Activated T-cell treated with anti-CD3 and anti-CD28 coated beads, Interleukin-2, amount 50 U/mL, for 24 hours (primary cell): ENCODE results near the gene ZC3H10.
"Not testable (repeated sequence)": the region's sequence is repeated elsewhere in the genome, so short reads cannot be mapped to it uniquely, and the experiment has no call there.

Experiments
- DNase-seq: peaks from one replicate; pipeline ENCODE4 v3.0.0-alpha.2; 2020
- H3K27ac Mint-ChIP-seq: 2 replicates; pipeline ENCODE4 v1.8.0; 2020; ENCODE audit warnings: mild to moderate bottlenecking, mixed read lengths
- H3K27me3 Mint-ChIP-seq: 2 replicates; pipeline ENCODE4 v1.8.0; 2020; ENCODE audit warnings: mixed read lengths
- H3K36me3 Mint-ChIP-seq: 2 replicates; pipeline ENCODE4 v1.8.0; 2020; ENCODE audit warnings: low read depth, mixed read lengths
- H3K4me1 Mint-ChIP-seq: 2 replicates; pipeline ENCODE4 v1.8.0; 2020; ENCODE audit warnings: low read depth, mixed read lengths
- H3K4me3 Mint-ChIP-seq: 2 replicates; pipeline ENCODE4 v1.8.0; 2020; ENCODE audit warnings: mild to moderate bottlenecking, moderate library complexity, mixed read lengths
- H3K9me3 Mint-ChIP-seq: 2 replicates; pipeline ENCODE4 v1.8.0; 2020; ENCODE audit warnings: mixed read lengths

Gene ZC3H10

GRCh38 chr12:56117778-56118687 is at the start of gene ZC3H10:
ZC3H10 (plus strand) TSS chr12:56118266; CDS start chr12:56120563, 2,297 bp downstream.
- Mint-ChIP-seq H3K4me1 (peaks cover 43% of the 10 kb centered on the region), H3K27ac (peak within 1 kb of the TSS; percentile 100), H3K9me3 (no peaks in the 10 kb centered on the region), H3K27me3 (no peaks in the 10 kb centered on the region), H3K4me3 (peak within 1 kb of the TSS; percentile 96), H3K36me3 (peaks cover 79% of the 10 kb centered on the region)
- DNase-seq = peak; percentile 97

GRCh38 chr12:56071648-56072047 is 46.4 kb upstream of the ZC3H10 start:
- H3K27ac Mint-ChIP-seq = no peak overlapping the region
- H3K36me3 Mint-ChIP-seq = no peaks in the 10 kb centered on the region
- DNase-seq = no peak
- no peaks in the 10 kb centered on the region for H3K9me3 Mint-ChIP-seq
- no peaks in the 10 kb centered on the region for H3K27me3 Mint-ChIP-seq
- no peak overlapping the region for H3K4me3 Mint-ChIP-seq
- peaks cover 4% of the 10 kb centered on the region for H3K4me1 Mint-ChIP-seq

- no peaks in the 10 kb centered on the region for H3K9me3 Mint-ChIP-seq
- H3K27ac Mint-ChIP-seq = no peak overlapping the region
- H3K36me3 Mint-ChIP-seq = no peaks in the 10 kb centered on the region
- no peak overlapping the region for H3K4me3 Mint-ChIP-seq
- H3K27me3 Mint-ChIP-seq = no peaks in the 10 kb centered on the region
- peaks cover 2% of the 10 kb centered on the region for H3K4me1 Mint-ChIP-seq
- no peak for DNase-seq
These were observed 43.7 kb upstream of the ZC3H10 start for GRCh38 chr12:56074396-56074795.

GRCh38 chr12:56077966-56078365 is 40.1 kb upstream of the ZC3H10 start:
- H3K4me3 Mint-ChIP-seq, H3K27ac Mint-ChIP-seq, H3K36me3 Mint-ChIP-seq, H3K9me3 Mint-ChIP-seq, DNase-seq: not testable (repeated sequence)
- peaks cover 19% of the 10 kb centered on the region for H3K4me1 Mint-ChIP-seq
- peaks cover 13% of the 10 kb centered on the region for H3K27me3 Mint-ChIP-seq

- H3K36me3 Mint-ChIP-seq = no peaks in the 10 kb centered on the region
- peak overlapping the region; percentile 78 for H3K4me3 Mint-ChIP-seq
- DNase-seq = no peak
- H3K9me3 Mint-ChIP-seq = no peaks in the 10 kb centered on the region
- H3K4me1 Mint-ChIP-seq = peaks cover 19% of the 10 kb centered on the region
- H3K27me3 Mint-ChIP-seq = peaks cover 13% of the 10 kb centered on the region
- H3K27ac Mint-ChIP-seq = no peak overlapping the region
These were observed 39.6 kb upstream of the ZC3H10 start for GRCh38 chr12:56078427-56078826.

GRCh38 chr12:56078931-56079722 is 38.9 kb upstream of the ZC3H10 start:
- peak; percentile 73 for DNase-seq
- Mint-ChIP-seq H3K27me3 (peaks cover 13% of the 10 kb centered on the region), H3K4me3 (peak overlapping the region; percentile 78), H3K4me1 (peaks cover 19% of the 10 kb centered on the region), H3K9me3 (no peaks in the 10 kb centered on the region), H3K27ac (no peak overlapping the region), H3K36me3 (no peaks in the 10 kb centered on the region)

DNA sequence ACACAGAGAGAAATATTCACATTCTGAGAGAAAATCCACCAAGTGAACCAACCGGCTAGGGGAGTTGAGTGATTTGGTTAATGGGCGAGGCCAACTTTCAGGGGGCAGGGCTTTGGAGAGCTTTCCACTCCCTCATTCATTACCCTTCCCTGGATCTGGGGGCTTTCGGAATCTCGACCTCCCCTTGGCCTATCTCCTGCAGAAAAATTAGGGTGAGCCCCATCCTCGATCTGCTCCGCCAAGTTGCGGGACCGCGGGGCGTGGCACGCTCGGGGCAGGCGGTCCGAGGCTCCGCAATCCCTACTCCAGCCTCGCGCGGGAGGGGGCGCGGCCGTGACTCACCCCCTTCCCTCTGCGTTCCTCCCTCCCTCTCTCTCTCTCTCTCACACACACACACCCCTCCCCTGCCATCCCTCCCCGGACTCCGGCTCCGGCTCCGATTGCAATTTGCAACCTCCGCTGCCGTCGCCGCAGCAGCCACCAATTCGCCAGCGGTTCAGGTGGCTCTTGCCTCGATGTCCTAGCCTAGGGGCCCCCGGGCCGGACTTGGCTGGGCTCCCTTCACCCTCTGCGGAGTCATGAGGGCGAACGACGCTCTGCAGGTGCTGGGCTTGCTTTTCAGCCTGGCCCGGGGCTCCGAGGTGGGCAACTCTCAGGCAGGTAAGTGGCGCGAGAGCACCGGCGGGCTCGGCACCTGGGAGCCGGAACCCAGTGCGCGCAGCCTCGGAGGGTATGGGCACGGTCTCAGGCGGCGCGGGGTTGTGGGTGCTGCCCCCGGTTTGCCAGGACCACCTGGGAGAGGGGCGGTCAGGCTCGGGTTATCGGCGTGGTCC is 38.1 kb upstream of the ZC3H10 start, which contains the start of gene ERBB3:
TSS of gene ERBB3 (plus strand) at position 443 of the 833 bp plus-strand sequence. CDS start at position 579, 136 bp downstream.
- Mint-ChIP-seq H3K4me3 (peak within 1 kb of the TSS; percentile 78), H3K9me3 (no peaks in the 10 kb centered on the region), H3K36me3 (no peaks in the 10 kb centered on the region), H3K27ac (peak within 1 kb of the TSS; percentile 26), H3K4me1 (peaks cover 19% of the 10 kb centered on the region), H3K27me3 (peaks cover 13% of the 10 kb centered on the region)
- peak; percentile 82 for DNase-seq

- Mint-ChIP-seq H3K4me1 (peaks cover 19% of the 10 kb centered on the region), H3K27me3 (peaks cover 13% of the 10 kb centered on the region), H3K9me3 (no peaks in the 10 kb centered on the region), H3K36me3 (no peaks in the 10 kb centered on the region), H3K4me3 (peak overlapping the region; percentile 78), H3K27ac (peak overlapping the region; percentile 26)
- DNase-seq = no peak
These were observed 37.4 kb upstream of the ZC3H10 start for GRCh38 chr12:56080556-56081138.

GRCh38 chr12:56081393-56082347 is 36.4 kb upstream of the ZC3H10 start:
- H3K27ac Mint-ChIP-seq = no peak overlapping the region
- no peak for DNase-seq
- H3K4me3 Mint-ChIP-seq = no peak overlapping the region
- H3K36me3 Mint-ChIP-seq = no peaks in the 10 kb centered on the region
- peaks cover 19% of the 10 kb centered on the region for H3K4me1 Mint-ChIP-seq
- no peaks in the 10 kb centered on the region for H3K9me3 Mint-ChIP-seq
- peaks cover 13% of the 10 kb centered on the region for H3K27me3 Mint-ChIP-seq

DNA sequence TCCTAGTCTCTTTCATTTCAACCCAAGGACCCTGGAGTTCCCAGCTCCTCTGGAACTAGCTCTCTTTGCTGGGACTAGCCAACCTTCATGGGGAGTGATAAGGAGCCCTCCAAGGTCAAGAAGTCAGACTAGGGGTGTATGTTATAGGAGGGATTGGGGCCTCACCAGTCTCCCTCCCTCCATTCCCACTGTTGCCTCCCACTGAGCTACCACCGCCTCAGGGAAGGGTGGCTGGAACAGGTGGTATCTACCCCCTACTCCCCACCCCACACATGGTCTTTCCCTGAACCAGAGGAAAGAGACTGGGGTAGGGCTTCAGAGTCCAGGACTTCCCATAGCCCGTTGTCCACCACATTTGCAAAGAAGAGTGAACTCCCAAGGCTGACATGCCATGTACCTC is 35.7 kb upstream of the ZC3H10 start:
- no peaks in the 10 kb centered on the region for H3K36me3 Mint-ChIP-seq
- peaks cover 19% of the 10 kb centered on the region for H3K4me1 Mint-ChIP-seq
- no peak for DNase-seq
- no peak overlapping the region for H3K4me3 Mint-ChIP-seq
- no peaks in the 10 kb centered on the region for H3K9me3 Mint-ChIP-seq
- no peak overlapping the region for H3K27ac Mint-ChIP-seq
- H3K27me3 Mint-ChIP-seq = peaks cover 13% of the 10 kb centered on the region

GRCh38 chr12:56082967-56083366 is 35.1 kb upstream of the ZC3H10 start:
- H3K4me3 Mint-ChIP-seq = no peak overlapping the region
- H3K27ac Mint-ChIP-seq = no peak overlapping the region
- H3K36me3 Mint-ChIP-seq = no peaks in the 10 kb centered on the region
- H3K27me3 Mint-ChIP-seq = peaks cover 13% of the 10 kb centered on the region
- DNase-seq = no peak
- no peaks in the 10 kb centered on the region for H3K9me3 Mint-ChIP-seq
- peaks cover 19% of the 10 kb centered on the region for H3K4me1 Mint-ChIP-seq

GRCh38 chr12:56084958-56085543 is 33.0 kb upstream of the ZC3H10 start:
- no peaks in the 10 kb centered on the region for H3K36me3 Mint-ChIP-seq
- peaks cover 12% of the 10 kb centered on the region for H3K4me1 Mint-ChIP-seq
- no peak overlapping the region for H3K27ac Mint-ChIP-seq
- peaks cover 13% of the 10 kb centered on the region for H3K27me3 Mint-ChIP-seq
- no peak overlapping the region for H3K4me3 Mint-ChIP-seq
- no peak for DNase-seq
- no peaks in the 10 kb centered on the region for H3K9me3 Mint-ChIP-seq

DNA sequence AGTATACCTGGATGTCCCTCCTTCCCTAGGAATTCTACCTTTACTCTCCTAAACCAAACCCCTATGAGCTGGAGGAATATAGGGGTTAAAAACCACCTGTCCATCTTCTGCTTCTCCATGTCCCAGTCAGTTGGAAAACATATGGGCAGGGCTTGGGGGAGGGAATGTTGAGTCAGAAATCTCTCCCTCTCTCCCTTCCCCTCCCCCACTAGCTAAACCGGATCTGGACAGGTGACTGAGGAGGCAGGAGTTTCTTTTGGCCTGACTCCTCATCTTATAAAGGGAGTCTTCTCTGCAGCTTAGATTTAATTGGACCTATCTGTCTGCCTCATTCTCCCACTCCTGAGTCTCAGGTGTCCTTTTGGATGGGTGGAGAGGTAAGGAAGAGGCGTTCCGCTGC is 32.0 kb upstream of the ZC3H10 start:
- no peak for DNase-seq
- peaks cover 8% of the 10 kb centered on the region for H3K27me3 Mint-ChIP-seq
- H3K9me3 Mint-ChIP-seq = no peaks in the 10 kb centered on the region
- H3K27ac Mint-ChIP-seq = no peak overlapping the region
- H3K4me1 Mint-ChIP-seq = peaks cover 3% of the 10 kb centered on the region
- no peaks in the 10 kb centered on the region for H3K36me3 Mint-ChIP-seq
- no peak overlapping the region for H3K4me3 Mint-ChIP-seq
